K562 (cell line): ENCODE results near the gene ATF1. TPM values are rescaled to one million over a fixed set of nuclear protein-coding genes. Genes with fewer than 3 reads are reported as not detected.

Source experiments
- ATF3 ChIP-seq, 2 experiments: fragments of 450-650 bp in 1 of 2; sonication (generic) in 1 of 2; formaldehyde crosslinking in 1 of 2; IDR thresholded peaks in 1 of 2; conservative IDR thresholded peaks in 1 of 2; 2 replicates each; pipeline versions ENCODE4 v1.6.1 to v1.8.1; 2016 to 2023; ENCODE audit warnings: mild to moderate bottlenecking in 2 of 2, moderate library complexity in 2 of 2, inconsistent platforms in 1 of 2, missing genetic modification reagents in 1 of 2
- BHLHE40 ChIP-seq: IDR thresholded peaks from 2 replicates; pipeline ENCODE4 v1.6.1; 2011; ENCODE audit warnings: low read length, improper control_type of control experiment
- CBX1 ChIP-seq: sonication (generic); IDR thresholded peaks from 2 replicates; pipeline ENCODE4 v1.6.1; 2016; ENCODE audit warnings: antibody characterized with exemption, low read depth, mild to moderate bottlenecking
- EP300 ChIP-seq: IDR thresholded peaks from 2 replicates; pipeline ENCODE4 v1.6.1; 2012; ENCODE audit warnings: low read length, improper control_type of control experiment
- EZH2 ChIP-seq: IDR thresholded peaks from 2 replicates; pipeline ENCODE4 v1.6.1; 2012; ENCODE audit warnings: low read depth, mild to moderate bottlenecking, inconsistent platforms, low read length, borderline replicate concordance
- FIP1L1 ChIP-seq: fragments of 200-400 bp; formaldehyde crosslinking; IDR thresholded peaks from 2 replicates; pipeline ENCODE4 v1.6.1; 2018; ENCODE audit warnings: mild to moderate bottlenecking, low read depth, low read length; ENCODE audit not compliant: poor library complexity, severe bottlenecking
- MAFF ChIP-seq: IDR thresholded peaks from 2 replicates; pipeline ENCODE4 v1.6.1; 2012; ENCODE audit warnings: low read length, improper control_type of control experiment
- MEF2A ChIP-seq: IDR thresholded peaks from 2 replicates; pipeline ENCODE4 v1.6.1; 2011; ENCODE audit warnings: low read depth, mild to moderate bottlenecking, low read length, moderate library complexity; ENCODE audit not compliant: control insufficient read depth
- SMAD4 ChIP-seq: fragments of 250-450 bp; sonication (Bioruptor Pico); conservative IDR thresholded peaks from 2 replicates; pipeline ENCODE4 v1.8.0; 2021; ENCODE audit warnings: inconsistent platforms, mild to moderate bottlenecking, moderate library complexity
- ZKSCAN1 ChIP-seq: fragments of 150-350 bp; IDR thresholded peaks from 2 replicates; pipeline ENCODE4 v1.6.1; 2016; ENCODE audit warnings: low read depth, low read length
- ZNF274 ChIP-seq: IDR thresholded peaks from 2 replicates; pipeline ENCODE4 v1.6.1; 2011; ENCODE audit warnings: low read depth, mild to moderate bottlenecking, low read length, moderate library complexity, borderline replicate concordance
- ZNF436 ChIP-seq: fragments of 250-450, 450-650 bp; sonication (Bioruptor Pico); formaldehyde crosslinking; IDR thresholded peaks from 2 replicates; pipeline ENCODE4 v1.7.0; 2020; ENCODE audit warnings: mild to moderate bottlenecking
- polyA plus RNA-seq, 8 experiments: library from polyadenylated mRNA; depleted of rRNA in 4 of 8; stranded (reverse) in 5 of 8; unstranded in 3 of 8; fragments of >200 nt; fragmentation: Nextera tagmentation in 2 of 8; fragmentation: Illumina TruSeq in 1 of 8; extraction: Ambion mirVana in 2 of 8; extraction: Trizol in 1 of 8; gene quantifications; 2 replicates each; pipeline versions ENCODE4 v1.2.1 to v1.2.3, GENCODE V29; 2011 to 2014; ENCODE audit warnings: inconsistent platforms in 1 of 8, missing spikeins in 1 of 8
- total RNA-seq, 7 experiments: library from RNA; depleted of rRNA in 6 of 7; stranded (reverse); fragments of >200 nt in 6 of 7; fragmentation: Illumina TruSeq in 2 of 7; extraction: Trizol in 2 of 7; gene quantifications; 2 replicates each; pipeline versions ENCODE4 v1.2.1 to v1.2.3, GENCODE V29; 2011 to 2021; ENCODE audit warnings: low replicate concordance in 1 of 7
- TF ChIP-seq, protein P1 (sequence below): fragments of 250-450 bp; sonication (Bioruptor Pico); IDR thresholded peaks from 2 replicates; pipeline ENCODE4 v1.8.0; 2021; ENCODE audit warnings: moderate library complexity, mild to moderate bottlenecking, inconsistent platforms
- TF ChIP-seq, protein P2 (sequence below), 2 experiments: fragments of 450-650 bp; formaldehyde crosslinking in 1 of 2; IDR thresholded peaks; 2 replicates each; pipeline versions ENCODE4 v1.4.0 to v1.6.1; 2014 to 2020; ENCODE audit warnings: mild to moderate bottlenecking in 2 of 2, borderline replicate concordance in 1 of 2, low read depth in 1 of 2

The ATF1 gene
- total and polyA plus RNA-seq, 9 of the 15 experiments (the other 6 are each of a cell fraction or from before 2014, with no cell fraction given), result 19.8 to 83.5 (median 51.4) TPM

- TF ChIP-seq ATF3 (IDR thresholded peaks at IDR 0.05), result no peak
- TF ChIP-seq ATF3 (CRISPR knock-in tag; conservative IDR thresholded peaks at IDR 0.05), result no peak
- TF ChIP-seq EP300, result no peak
- TF ChIP-seq ZNF436 (CRISPR knock-in tag), result no peak
- peak; percentile 68; the same call in 1 of the 2 replicates for TF ChIP-seq SMAD4 (CRISPR knock-in tag)
- TF ChIP-seq EZH2, result no peak
- TF ChIP-seq, protein P1, sequence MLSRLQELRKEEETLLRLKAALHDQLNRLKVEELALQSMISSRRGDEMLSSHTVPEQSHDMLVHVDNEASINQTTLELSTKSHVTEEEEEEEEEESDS (CRISPR knock-in tag), result no peak
- TF ChIP-seq BHLHE40, result no peak
- no peak for TF ChIP-seq ZNF274
- TF ChIP-seq MAFF, result 0 out of 2 replicates have a peak, but pooled peaks have one; percentile 39
- TF ChIP-seq, protein P2, sequence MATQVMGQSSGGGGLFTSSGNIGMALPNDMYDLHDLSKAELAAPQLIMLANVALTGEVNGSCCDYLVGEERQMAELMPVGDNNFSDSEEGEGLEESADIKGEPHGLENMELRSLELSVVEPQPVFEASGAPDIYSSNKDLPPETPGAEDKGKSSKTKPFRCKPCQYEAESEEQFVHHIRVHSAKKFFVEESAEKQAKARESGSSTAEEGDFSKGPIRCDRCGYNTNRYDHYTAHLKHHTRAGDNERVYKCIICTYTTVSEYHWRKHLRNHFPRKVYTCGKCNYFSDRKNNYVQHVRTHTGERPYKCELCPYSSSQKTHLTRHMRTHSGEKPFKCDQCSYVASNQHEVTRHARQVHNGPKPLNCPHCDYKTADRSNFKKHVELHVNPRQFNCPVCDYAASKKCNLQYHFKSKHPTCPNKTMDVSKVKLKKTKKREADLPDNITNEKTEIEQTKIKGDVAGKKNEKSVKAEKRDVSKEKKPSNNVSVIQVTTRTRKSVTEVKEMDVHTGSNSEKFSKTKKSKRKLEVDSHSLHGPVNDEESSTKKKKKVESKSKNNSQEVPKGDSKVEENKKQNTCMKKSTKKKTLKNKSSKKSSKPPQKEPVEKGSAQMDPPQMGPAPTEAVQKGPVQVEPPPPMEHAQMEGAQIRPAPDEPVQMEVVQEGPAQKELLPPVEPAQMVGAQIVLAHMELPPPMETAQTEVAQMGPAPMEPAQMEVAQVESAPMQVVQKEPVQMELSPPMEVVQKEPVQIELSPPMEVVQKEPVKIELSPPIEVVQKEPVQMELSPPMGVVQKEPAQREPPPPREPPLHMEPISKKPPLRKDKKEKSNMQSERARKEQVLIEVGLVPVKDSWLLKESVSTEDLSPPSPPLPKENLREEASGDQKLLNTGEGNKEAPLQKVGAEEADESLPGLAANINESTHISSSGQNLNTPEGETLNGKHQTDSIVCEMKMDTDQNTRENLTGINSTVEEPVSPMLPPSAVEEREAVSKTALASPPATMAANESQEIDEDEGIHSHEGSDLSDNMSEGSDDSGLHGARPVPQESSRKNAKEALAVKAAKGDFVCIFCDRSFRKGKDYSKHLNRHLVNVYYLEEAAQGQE (IDR thresholded peaks at IDR 0.05; ENCODE audit: borderline replicate concordance), result peak; percentile 57; the same call in 1 of the 2 replicates
- TF ChIP-seq, protein P2 (CRISPR knock-in tag; IDR thresholded peaks at IDR 0.05; ENCODE audit: low read depth), result no peak
- TF ChIP-seq CBX1, result no peak
- no peak for TF ChIP-seq FIP1L1
- TF ChIP-seq ZKSCAN1, result no peak
- no peak for TF ChIP-seq MEF2A
Observed at GRCh38 chr12:50765095-50765911, 1.4 kb downstream of the ATF1 start (continued).
